Astrocyte (in vitro differentiated cells and primary cell): Measurements from ENCODE around the gene PTAFR.

Experiments
- CTCF ChIP-seq: IDR thresholded peaks from 2 replicates; pipeline ENCODE4 v1.5.1; 2011; ENCODE audit warnings: low read depth, mild to moderate bottlenecking, inconsistent platforms, low read length, moderate library complexity; ENCODE audit not compliant: insufficient read depth
- EZH2 ChIP-seq: IDR thresholded peaks from 2 replicates; pipeline ENCODE4 v1.6.1; 2012; ENCODE audit warnings: mild to moderate bottlenecking, low read length, inconsistent platforms; ENCODE audit not compliant: insufficient read depth

DNA sequence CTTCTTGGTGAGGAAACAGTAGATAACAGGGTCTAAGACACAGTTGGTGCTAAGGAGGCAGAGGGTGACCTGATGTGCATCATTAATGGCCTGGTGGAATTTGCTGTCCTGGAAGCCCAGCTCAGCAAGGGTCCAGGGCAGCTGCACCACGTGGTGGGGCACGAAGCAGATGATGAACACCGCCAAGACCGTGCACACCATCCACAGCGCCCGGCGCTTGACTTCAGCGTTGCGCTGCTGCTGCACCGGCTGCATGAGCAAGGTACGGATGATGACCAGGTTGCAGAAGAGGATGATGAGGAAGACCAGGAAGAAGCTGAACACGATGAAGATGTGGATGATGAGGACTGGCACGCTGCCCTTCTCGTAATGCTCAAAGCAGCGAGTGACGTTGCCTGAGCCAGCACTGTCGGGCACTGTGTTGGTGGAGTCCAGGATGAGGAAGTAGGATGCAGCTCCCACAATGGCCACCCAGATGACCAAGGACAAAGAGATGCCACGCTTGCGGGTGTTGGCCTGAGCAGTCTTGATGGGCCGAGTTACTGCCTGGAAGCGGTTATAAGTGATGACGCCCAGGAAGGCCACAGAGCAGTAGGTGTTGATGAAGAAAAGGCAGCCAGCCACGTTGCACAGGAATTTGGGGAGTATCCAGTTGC lies 26.2 kb downstream of the PTAFR start:
- TF ChIP-seq CTCF (no peak), EZH2 (no peak)
